Mucosa of rectum (tissue), 2 donors: ENCODE data around the gene METTL3.
A peak's percentile ranks its signal among the peaks of the same experiment; 100 is the strongest.
"Not testable (repeated sequence)": the region's sequence is repeated elsewhere in the genome, so short reads cannot be mapped to it uniquely, and the experiment has no call there.

Source experiments
- H3K27ac ChIP-seq, 2 donors: one replicate each; pipeline ENCODE4 v1.7.0; 2013; ENCODE audit warnings: inconsistent platforms in 2 of 2, low read depth in 2 of 2, low read length in 2 of 2
- H3K27me3 ChIP-seq, 2 donors: one replicate each; pipeline ENCODE4 v1.7.0; 2013; ENCODE audit warnings: low read length in 2 of 2; ENCODE audit not compliant: control insufficient read depth in 2 of 2, insufficient read depth in 2 of 2
- H3K36me3 ChIP-seq, 2 donors: one replicate each; pipeline ENCODE4 v1.7.0; 2013; ENCODE audit warnings: low read length in 2 of 2; ENCODE audit not compliant: control insufficient read depth in 2 of 2, insufficient read depth in 2 of 2
- H3K4me1 ChIP-seq, 2 donors: one replicate each; pipeline ENCODE4 v1.7.0; 2013; ENCODE audit warnings: low read length in 2 of 2, mild to moderate bottlenecking in 1 of 2; ENCODE audit not compliant: control insufficient read depth in 2 of 2, insufficient read depth in 2 of 2
- H3K4me3 ChIP-seq, 2 donors: one replicate each; pipeline ENCODE4 v1.7.0; 2013; ENCODE audit warnings: low read length in 2 of 2
- H3K9ac ChIP-seq, 2 donors: one replicate each; pipeline ENCODE4 v1.7.0; 2013; ENCODE audit warnings: low read length in 2 of 2, low read depth in 1 of 2, mild to moderate bottlenecking in 1 of 2
- H3K9me3 ChIP-seq, 2 donors: one replicate each; pipeline ENCODE4 v1.7.0; 2013; ENCODE audit warnings: low read length in 2 of 2; ENCODE audit not compliant: control insufficient read depth in 2 of 2
- donor health status: healthy.
- donor health status: Normal muscosa, but diverticular disease.

METTL3 gene

GRCh38 chr14:21510735-21511657, at the start of gene METTL3:
METTL3 (minus strand) TSS chr14:21511340; CDS start chr14:21511223, 117 bp downstream.
- H3K9me3 ChIP-seq = no peaks in the 10 kb centered on the region
- H3K4me1 ChIP-seq = peaks cover 9 to 10% of the 10 kb centered on the region in 2 donors
- peak within 1 kb of the TSS; percentile 94 to 98 for H3K4me3 ChIP-seq
- no peaks in the 10 kb centered on the region for H3K27me3 ChIP-seq
- H3K36me3 ChIP-seq = no peaks in the 10 kb centered on the region
- H3K27ac ChIP-seq = peak within 1 kb of the TSS; percentile 70 to 80
- peak within 1 kb of the TSS; percentile 72 to 94 for H3K9ac ChIP-seq

DNA sequence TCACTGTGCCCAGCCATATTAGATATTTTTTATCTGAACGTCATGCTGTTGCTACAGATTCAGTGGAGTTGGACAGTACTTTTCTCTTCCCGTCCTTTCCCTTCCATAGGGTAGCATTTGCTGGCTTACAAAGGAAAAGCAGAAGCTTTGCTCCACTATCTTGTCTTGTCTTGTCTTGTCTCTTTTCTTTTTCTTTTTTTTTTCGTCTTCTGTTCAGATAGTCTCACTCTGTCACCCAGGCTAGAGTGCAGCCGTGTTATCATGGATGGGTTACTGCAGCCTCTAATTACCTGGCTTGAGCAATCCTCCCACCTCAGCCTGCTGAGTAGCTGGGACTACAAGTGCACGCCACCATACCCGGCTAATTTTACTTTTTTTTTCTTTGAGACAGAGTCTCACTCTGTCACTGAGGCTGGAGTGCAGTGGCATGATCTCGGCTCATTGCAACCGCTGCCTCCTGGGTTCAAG, 47.6 kb upstream of the METTL3 start:
- Histone ChIP-seq H3K27ac (no peak overlapping the region), H3K4me3 (no peak overlapping the region), H3K9ac (no peak overlapping the region), H3K4me1 (peaks cover 4 to 5% of the 10 kb centered on the region in 2 donors), H3K9me3 (no peaks in the 10 kb centered on the region), H3K36me3 (no peaks in the 10 kb centered on the region), H3K27me3 (no peaks in the 10 kb centered on the region)

GRCh38 chr14:21557084-21557901, 46.2 kb upstream of the METTL3 start:
- H3K9ac ChIP-seq = no peak overlapping the region
- H3K9me3 ChIP-seq = no peaks in the 10 kb centered on the region
- H3K4me1 ChIP-seq = peaks cover 4 to 5% of the 10 kb centered on the region in 2 donors
- no peaks in the 10 kb centered on the region for H3K36me3 ChIP-seq
- peak overlapping the region; percentile 28 to 72 for H3K4me3 ChIP-seq
- H3K27me3 ChIP-seq = no peaks in the 10 kb centered on the region
- H3K27ac ChIP-seq = peak overlapping the region in 1 of 2 donors; percentile 32

DNA sequence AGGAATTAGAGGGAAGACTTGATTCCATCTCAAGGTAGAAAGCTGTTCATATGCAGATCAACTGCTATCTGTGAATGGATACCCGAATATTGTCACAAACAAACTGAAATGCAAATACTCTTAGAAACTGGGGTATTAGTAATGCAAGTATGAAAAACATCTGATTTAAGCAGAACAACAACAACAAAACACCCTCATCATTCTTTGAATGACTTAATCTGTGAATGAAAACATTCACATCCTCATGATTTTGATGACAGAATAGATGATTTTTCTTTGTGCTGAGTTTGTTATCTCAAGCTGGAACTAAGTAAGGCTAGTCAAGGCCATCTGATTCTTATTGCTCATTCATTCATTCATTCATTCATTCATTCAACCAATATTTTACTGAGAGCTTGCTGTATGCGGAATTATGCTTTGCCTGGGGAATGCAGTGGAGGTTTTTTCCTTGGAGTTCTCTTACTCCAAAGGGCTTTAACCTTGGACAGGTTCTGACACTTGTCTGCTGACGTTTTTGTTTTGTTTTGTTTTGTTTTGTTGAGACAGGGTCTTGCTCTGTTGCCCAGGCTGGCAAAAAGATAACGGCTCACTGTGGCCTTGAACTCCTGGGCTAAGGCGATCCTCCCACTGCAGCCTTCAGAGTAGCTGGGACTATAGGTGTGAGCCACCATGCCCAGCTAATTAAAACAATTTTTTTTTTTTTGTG, 45.4 kb upstream of the METTL3 start:
- no peaks in the 10 kb centered on the region for H3K27me3 ChIP-seq
- H3K4me3 ChIP-seq = no peak overlapping the region
- H3K9me3 ChIP-seq = no peaks in the 10 kb centered on the region
- H3K9ac ChIP-seq = no peak overlapping the region
- peaks cover 4 to 5% of the 10 kb centered on the region in 2 donors for H3K4me1 ChIP-seq
- no peak overlapping the region for H3K27ac ChIP-seq
- no peaks in the 10 kb centered on the region for H3K36me3 ChIP-seq

DNA sequence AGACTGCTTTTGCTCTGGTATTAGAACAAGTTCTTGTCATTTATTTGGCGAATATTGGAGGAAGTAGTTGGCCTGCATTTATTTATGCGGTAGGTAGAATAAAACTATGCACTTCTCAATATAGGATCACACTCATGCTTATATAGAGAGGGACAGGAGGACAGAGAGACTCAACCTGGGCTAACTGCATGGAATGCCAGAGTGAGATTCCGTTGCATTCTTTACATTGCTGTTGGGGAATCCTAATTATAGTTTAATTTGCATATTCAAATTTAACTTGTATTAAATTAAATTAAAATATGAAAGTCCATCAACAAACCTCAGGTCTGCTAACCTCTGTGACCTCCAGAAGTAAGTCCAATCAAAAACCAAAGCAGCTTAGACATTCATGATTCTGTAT, 42.1 kb upstream of the METTL3 start:
- Histone ChIP-seq H3K27ac (no peak overlapping the region), H3K36me3 (no peaks in the 10 kb centered on the region), H3K4me1 (peaks cover 4 to 5% of the 10 kb centered on the region in 2 donors), H3K4me3 (no peak overlapping the region), H3K27me3 (no peaks in the 10 kb centered on the region), H3K9ac (no peak overlapping the region), H3K9me3 (no peaks in the 10 kb centered on the region)

DNA sequence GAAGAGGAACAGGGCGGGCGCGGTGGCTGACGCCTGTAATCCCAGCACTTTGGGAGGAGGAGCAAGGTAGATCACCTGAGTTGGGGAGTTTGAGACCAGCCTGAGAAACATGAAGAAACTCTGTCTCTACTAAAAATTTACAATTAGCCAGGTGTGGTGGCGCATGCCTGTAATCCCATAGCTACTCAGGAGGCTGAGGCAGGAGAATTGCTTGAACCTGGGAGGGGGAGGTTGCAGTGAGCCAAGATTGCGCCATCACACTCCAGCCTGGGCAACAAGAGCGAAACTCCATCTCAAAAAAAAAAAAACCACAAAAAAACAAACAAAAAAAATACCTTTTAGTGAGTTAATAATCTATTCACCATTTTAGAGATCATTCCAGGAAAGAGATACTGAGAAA, 33.4 kb upstream of the METTL3 start:
- not testable (repeated sequence) for H3K27ac ChIP-seq, H3K9ac ChIP-seq, H3K4me1 ChIP-seq, H3K4me3 ChIP-seq, H3K36me3 ChIP-seq, H3K9me3 ChIP-seq, H3K27me3 ChIP-seq

DNA sequence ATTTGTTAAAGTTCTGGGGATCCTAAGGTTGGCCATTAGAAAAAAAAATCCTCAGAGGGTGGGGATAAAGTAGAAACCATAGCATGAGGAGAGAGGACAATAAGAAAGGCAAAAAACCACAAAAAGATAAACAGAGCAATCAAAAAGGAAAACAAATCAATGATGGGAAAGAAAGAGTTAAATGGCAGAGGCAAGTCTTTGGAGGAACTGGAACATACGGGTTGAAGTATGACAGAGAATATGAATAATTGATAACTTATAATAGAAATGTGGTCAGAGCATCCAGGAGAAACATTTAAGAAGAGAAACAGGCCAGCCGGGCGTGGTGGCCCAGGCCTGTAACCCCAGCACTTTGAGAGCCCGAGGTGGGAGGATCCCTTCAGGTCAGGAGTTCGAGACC, 32.8 kb upstream of the METTL3 start:
- H3K9ac ChIP-seq = no peak overlapping the region

DNA sequence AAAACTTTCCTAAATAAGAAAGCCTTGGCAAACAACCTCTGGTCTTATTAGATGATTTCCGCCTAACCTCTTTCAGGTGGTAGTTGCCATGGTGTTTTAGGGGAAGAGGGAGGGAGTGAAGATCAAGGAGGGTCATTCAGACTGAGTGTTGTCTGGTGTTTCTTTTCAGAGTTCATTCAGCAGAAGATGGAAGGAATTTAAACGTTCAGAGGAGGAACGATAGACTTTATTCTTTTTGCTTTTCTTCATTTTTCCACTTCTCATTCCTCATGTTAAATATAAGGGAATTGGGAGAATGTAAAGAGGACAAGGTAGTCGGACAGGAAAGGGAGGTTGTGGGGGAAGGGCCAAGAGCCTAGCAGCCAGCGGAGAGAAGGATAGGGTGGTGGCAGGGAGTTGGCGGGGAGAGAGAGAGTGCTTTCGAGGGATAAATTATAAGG, 32.4 kb upstream of the METTL3 start:
- H3K4me1 ChIP-seq = no peaks in the 10 kb centered on the region
- no peak overlapping the region for H3K4me3 ChIP-seq
- H3K27ac ChIP-seq = no peak overlapping the region
- no peak overlapping the region for H3K9ac ChIP-seq
- H3K9me3 ChIP-seq = no peaks in the 10 kb centered on the region
- H3K27me3 ChIP-seq = peaks cover 0 to 7% of the 10 kb centered on the region in 2 donors
- H3K36me3 ChIP-seq = no peaks in the 10 kb centered on the region

More for the DNA sequence above, 32.8 kb upstream of the METTL3 start:
- Histone ChIP-seq H3K36me3 (no peaks in the 10 kb centered on the region), H3K27me3 (peaks cover 0 to 6% of the 10 kb centered on the region in 2 donors), H3K4me1 (no peaks in the 10 kb centered on the region), H3K27ac (no peak overlapping the region), H3K9me3 (no peaks in the 10 kb centered on the region), H3K4me3 (no peak overlapping the region)

GRCh38 chr14:21541413-21542074, 30.4 kb upstream of the METTL3 start:
- Histone ChIP-seq H3K36me3 (no peaks in the 10 kb centered on the region), H3K9me3 (no peaks in the 10 kb centered on the region), H3K4me1 (no peaks in the 10 kb centered on the region), H3K4me3 (no peak overlapping the region), H3K9ac (no peak overlapping the region), H3K27ac (no peak overlapping the region), H3K27me3 (peaks cover 7 to 15% of the 10 kb centered on the region in 2 donors)
